ENCODE results near the gene AURKAIP1. TPM values are rescaled to one million over a fixed set of nuclear protein-coding genes. Genes with fewer than 3 reads are reported as not detected.

Gene AURKAIP1
- total and polyA plus RNA-seq, 2 of the 13 experiments (the other 11 are each of a cell fraction or from before 2014, with no cell fraction given) = 69.5 to 175 TPM

- H3K27me3 ChIP-seq (ENCODE audit: control insufficient read depth in 1 of 2, insufficient read depth in 2 of 2, low read length in 2 of 2) = no peaks in the 10 kb centered on the region
- intact Hi-C loops (cut with micrococcal nuclease; ENCODE audit: unreplicated experiment) (no loop called here), in situ Hi-C loops (cut with HindIII; ENCODE audit: extremely low pct_ligation_motif_present, low pct_unique_long_range_greater_than_20kb) (loop anchor here (5.0 kb wide), 1 partner anchor 36 kb away; the partner anchor contains the start of gene VWA1)
- H3K4me2 ChIP-seq (ENCODE audit: low read depth, low read length) = peak overlapping the region; percentile 94
- CTCF ChIA-PET (ENCODE audit: low intra/inter-chr PET ratio, low total read pairs) = no interaction called here
- no peak overlapping the region for H2AFZ ChIP-seq (ENCODE audit: low read length)
- POLR2A ChIA-PET = interaction anchor here (0.7 to 12.4 kb wide), 13 partner anchors 13 to 111 kb away, joined by 3 to 355 read pairs (median 15); partner anchors contain the start of genes ANKRD65, ATAD3A, AURKAIP1 and DVL1
- WGBS (ENCODE audit: low lambda C conversion rate) = 27% methylated on average over 17 of the region's 22 CpGs
- ATAC-seq = peak; percentile 81
- peaks cover 11 to 41% of the 10 kb centered on the region in 2 experiments; a peak in 3 of 5 replicates for H3K36me3 ChIP-seq (replicated peaks in 1 of 2; ENCODE audit: control insufficient read depth in 1 of 2, insufficient read depth in 2 of 2, low read length in 2 of 2)
- H3K27ac ChIP-seq (ENCODE audit: extremely low read length, insufficient read depth, low read length) = peak overlapping the region; percentile 85
- H3K9me3 ChIP-seq (ENCODE audit: low read length) = no peaks in the 10 kb centered on the region
- peak; percentile 93 for DNase-seq (ENCODE audit: low spot score)
- TSS peak; percentile 65 for BruUV-seq (replicated peaks)
- peak overlapping the region; percentile 75 to 95 (median 89); a peak in 5 of 6 replicates for H3K4me3 ChIP-seq (replicated peaks in 1 of 3; ENCODE audit: insufficient read depth in 1 of 3, low read depth in 2 of 3, low read length in 3 of 3)
- FAIRE-seq = peak; percentile 85
- H4K20me1 ChIP-seq (ENCODE audit: insufficient read depth, low read length) = peaks cover 17% of the 10 kb centered on the region
- peaks cover 64% of the 10 kb centered on the region for H3K4me1 ChIP-seq (ENCODE audit: insufficient read depth, low read length)
- peak overlapping the region; percentile 90 for H3K9ac ChIP-seq (ENCODE audit: insufficient read depth, low read depth, low read length)
- peaks cover 52% of the 10 kb centered on the region for H3K79me2 ChIP-seq (ENCODE audit: insufficient read depth, low read length)
- TF ChIP-seq ADNP (CRISPR knock-in tag; IDR thresholded peaks at IDR 0.05) (no peak), TEAD3 (CRISPR knock-in tag; optimal IDR thresholded peaks at IDR 0.05; ENCODE audit: borderline replicate concordance) (peak; percentile 92), TRIM22 (IDR thresholded peaks at IDR 0.05) (no peak), KLF12 (CRISPR knock-in tag; IDR thresholded peaks at IDR 0.05; ENCODE audit: borderline replicate concordance) (peak; percentile 51; the same call in 1 of the 2 replicates), MLXIP (CRISPR knock-in tag; IDR thresholded peaks at IDR 0.05; ENCODE audit: borderline replicate concordance) (peak; percentile 94), ISL2 (CRISPR knock-in tag; IDR thresholded peaks at IDR 0.05) (peak; percentile 83), ONECUT2 (CRISPR knock-in tag; IDR thresholded peaks at IDR 0.05) (no peak), SATB2 (CRISPR knock-in tag; IDR thresholded peaks at IDR 0.05) (0 out of 2 replicates have a peak, but pooled peaks have one; percentile 59), DNMT1 (CRISPR knock-in tag; IDR thresholded peaks at IDR 0.05) (no peak), ZNF749 (CRISPR knock-in tag; IDR thresholded peaks at IDR 0.05; ENCODE audit: borderline replicate concordance) (peak; percentile 75; the same call in 1 of the 2 replicates), NCOR1 (IDR thresholded peaks at IDR 0.05; ENCODE audit: borderline replicate concordance, low read length) (peak; percentile 94), ZNF891 (CRISPR knock-in tag; IDR thresholded peaks at IDR 0.05) (0 out of 2 replicates have a peak, but pooled peaks have one; percentile 17), ZBTB38 (CRISPR knock-in tag; IDR thresholded peaks at IDR 0.05) (peak; percentile 94), RXRA (CRISPR knock-in tag; IDR thresholded peaks at IDR 0.05) (peak; percentile 100)
- TF ChIP-seq, protein P1, sequence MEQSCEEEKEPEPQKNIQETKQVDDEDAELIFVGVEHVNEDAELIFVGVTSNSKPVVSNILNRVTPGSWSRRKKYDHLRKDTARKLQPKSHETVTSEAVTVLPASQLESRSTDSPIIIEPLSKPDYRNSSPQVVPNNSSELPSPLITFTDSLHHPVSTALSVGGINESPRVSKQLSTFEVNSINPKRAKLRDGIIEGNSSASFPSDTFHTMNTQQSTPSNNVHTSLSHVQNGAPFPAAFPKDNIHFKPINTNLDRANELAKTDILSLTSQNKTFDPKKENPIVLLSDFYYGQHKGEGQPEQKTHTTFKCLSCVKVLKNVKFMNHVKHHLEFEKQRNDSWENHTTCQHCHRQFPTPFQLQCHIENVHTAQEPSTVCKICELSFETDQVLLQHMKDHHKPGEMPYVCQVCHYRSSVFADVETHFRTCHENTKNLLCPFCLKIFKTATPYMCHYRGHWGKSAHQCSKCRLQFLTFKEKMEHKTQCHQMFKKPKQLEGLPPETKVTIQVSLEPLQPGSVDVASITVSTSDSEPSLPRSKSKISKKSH (CRISPR knock-in tag; IDR thresholded peaks at IDR 0.05; ENCODE audit: borderline replicate concordance) = peak; percentile 39; the same call in 1 of the 2 replicates
- TF ChIP-seq, protein P2, sequence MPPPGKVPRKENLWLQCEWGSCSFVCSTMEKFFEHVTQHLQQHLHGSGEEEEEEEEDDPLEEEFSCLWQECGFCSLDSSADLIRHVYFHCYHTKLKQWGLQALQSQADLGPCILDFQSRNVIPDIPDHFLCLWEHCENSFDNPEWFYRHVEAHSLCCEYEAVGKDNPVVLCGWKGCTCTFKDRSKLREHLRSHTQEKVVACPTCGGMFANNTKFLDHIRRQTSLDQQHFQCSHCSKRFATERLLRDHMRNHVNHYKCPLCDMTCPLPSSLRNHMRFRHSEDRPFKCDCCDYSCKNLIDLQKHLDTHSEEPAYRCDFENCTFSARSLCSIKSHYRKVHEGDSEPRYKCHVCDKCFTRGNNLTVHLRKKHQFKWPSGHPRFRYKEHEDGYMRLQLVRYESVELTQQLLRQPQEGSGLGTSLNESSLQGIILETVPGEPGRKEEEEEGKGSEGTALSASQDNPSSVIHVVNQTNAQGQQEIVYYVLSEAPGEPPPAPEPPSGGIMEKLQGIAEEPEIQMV (CRISPR knock-in tag; IDR thresholded peaks at IDR 0.05; ENCODE audit: low read depth) = peak; percentile 88
Observed at GRCh38 chr1:1400576-1401456, 25.8 kb upstream of the AURKAIP1 start.
